Measurements from ENCODE around the gene FAAH.

The FAAH gene

DNA sequence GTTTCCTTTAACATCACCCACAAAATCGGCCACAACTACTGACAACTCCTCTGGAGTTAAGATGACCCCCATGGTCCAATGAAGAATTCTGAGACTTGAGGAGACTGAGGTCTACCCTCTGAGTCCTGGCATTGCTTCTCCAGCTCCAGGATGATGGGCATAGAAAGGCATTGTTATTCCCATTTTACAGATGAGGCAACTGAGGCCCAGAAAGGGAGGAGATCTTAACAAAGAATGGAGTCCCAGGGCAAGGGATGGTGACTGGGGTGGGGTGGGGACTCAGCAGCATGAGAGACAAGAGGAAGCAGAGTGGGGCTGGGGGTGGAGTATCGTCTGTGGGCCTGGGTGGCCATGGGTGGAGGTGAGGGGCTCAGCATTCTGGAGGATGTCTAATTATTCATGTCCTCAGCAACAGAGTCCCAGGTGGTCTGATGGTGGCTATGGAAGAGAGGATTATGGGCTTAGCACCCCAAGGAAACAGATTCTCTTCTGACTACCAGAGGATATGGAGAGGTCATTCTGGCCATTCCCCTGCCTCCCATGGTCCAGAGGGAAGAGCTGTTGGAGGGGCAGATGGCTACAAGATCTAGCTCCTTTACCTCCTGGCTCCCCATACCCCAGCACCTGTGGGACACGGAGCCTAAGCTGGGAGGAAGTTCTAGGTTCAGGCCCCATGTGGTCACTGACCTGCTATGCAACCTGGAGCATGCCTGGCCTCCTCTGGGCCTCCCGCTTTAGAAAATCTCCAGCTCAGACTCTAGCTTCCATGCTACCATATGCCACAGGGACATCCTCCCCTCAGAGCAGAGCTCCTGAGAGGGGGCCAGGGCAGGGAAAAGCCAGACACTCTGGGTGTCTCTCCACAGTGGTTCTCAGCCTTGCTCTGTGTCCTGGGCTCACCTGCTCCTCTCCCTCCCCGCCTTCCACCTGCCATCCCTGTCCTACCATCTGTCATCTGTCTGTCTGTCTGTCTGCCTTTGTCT is 58.1 kb downstream of the FAAH start:
- no peak for DNase-seq

GRCh38 chr1:46452931-46453325 is 58.8 kb downstream of the FAAH start:
- no peak for DNase-seq

- DNase-seq = no peak
Observed at GRCh38 chr1:46453449-46453848, 59.3 kb downstream of the FAAH start.

- no peak for DNase-seq
Observed at GRCh38 chr1:46455951-46456350, 61.8 kb downstream of the FAAH start.

DNA sequence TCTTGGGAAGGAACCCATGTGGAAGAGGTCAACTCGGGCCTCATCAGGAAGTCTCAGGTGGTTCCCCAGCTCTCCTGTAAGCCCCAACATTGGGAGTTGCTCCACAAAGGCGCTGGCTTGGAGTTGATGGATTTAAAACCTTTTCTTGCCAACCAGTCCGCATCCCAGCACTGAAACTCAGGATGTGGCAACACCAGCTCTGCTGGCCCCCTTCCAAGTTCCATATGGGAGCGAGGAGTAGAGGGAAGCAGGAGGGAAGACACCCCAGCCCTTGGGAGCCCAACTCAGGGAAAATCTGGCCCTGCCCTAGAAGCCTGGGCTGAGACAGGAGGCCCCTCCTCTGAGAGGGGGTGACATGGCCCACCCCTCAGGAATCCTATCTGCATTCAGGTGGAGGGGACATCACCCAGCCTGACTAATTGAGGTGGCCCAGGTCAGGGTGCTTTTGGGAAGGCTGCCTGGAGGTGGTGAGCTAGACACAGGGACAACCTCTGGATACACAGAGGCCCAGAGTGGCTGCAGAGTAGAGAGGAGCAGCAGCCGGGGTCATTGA is 62.4 kb downstream of the FAAH start:
- DNase-seq = no peak

- no peak for DNase-seq
Observed at GRCh38 chr1:46457178-46457577, 63.1 kb downstream of the FAAH start.

- no peak for DNase-seq
Observed at GRCh38 chr1:46458190-46458589, 64.1 kb downstream of the FAAH start.

DNA sequence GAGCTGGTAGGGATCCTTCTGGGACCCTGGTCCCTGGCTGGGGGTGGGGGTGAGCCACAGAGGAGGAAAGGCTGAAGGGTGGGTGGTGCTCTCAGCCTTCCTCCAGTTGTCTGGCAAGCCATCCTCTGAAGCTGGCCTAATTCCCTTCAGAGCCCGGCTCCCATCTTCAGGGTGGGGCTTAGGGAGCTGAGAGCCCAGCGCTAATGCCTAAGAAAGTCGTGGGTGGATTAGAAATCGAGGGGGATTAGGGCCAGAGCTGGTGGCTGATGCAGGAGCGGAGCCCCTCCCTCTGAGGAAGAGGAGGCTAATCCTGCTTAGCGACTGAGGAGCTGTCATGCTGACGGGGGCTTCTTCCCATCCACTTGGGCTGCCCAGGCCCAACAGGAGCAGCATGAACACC is 64.7 kb downstream of the FAAH start:
- no peak for DNase-seq

- DNase-seq = no peak
Observed at GRCh38 chr1:46459315-46459714, 65.2 kb downstream of the FAAH start.

DNA sequence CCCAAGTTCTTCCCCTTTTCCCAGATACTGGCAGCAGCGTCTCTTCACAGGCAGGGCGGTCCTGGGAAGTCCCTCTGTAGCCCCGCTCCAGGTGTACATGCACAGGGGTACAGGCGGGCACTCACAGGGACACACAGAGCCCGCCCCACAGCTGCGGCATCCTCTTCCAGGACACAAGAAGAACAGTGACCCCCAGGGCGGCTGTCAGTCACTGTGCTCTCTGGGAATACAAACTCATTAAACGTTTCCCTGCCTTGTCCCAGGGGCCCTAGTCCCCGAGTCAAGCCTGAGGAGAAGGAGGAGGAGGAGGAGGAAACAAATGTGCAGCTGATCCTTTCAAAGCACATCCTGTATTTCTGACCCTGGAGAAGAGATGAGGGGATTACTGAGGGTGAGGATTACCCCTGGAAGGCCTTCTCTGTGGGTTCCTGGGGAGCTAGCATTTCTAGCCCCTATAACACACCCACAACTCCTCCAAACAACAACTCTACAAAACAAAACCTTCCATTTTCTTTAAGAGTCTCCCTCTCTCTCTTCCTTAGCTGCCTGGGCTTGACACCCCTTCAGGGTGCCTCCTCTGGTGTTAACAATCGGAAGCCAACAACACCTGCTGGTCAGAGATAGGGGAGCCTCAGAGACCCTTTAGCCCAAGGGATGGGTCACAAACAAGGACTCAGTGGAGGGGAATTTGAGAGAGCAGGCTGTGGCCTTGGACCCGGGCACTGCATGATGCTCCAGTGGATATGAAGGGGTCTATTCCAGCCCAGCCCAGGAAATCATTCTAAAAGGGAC is 67.1 kb downstream of the FAAH start:
- no peak for DNase-seq

DNA sequence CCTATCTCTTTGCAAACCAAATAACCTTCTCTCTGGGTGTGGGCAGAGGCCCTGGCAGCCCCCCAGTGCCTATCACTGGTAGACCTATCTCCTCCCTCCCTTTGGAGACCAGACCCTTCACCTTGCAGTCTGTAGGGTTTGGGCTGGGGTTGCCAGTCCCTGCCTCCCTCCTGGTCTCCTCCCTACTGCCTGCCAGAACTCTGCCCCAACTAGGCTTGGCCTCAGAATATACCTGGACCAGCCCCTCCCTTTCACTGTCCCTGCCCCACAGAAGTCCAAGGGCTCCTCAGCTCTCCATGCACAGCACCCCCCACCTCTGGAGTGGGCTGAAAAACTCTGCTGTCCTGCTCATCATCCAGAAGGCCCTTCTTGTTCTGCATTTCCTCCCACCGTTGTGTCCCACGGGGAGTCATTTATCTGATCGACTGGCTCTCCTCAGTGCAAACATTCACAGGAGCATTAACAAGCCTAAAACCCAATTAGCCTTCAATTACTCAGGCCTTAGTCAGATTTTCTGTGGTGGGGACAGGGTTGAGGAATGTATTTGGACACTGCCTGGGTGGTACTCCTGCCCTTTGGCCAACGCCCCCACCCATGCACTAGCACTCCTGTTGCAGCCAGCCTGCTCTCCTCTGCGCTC is 67.8 kb downstream of the FAAH start:
- no peak for DNase-seq

Data from CD4-positive, alpha-beta T cell treated with Interleukin-1 beta for 1 hour (primary cell).